Kasumi-1 (cell line): Measurements from ENCODE around the gene KLF13.

Source experiments
- DNase-seq, 2 experiments: peaks; one replicate each; lab custom pipeline; 2025; lab: John Stamatoyannopoulos, UW

The KLF13 gene

GRCh38 chr15:31362886-31363285 is 36.3 kb downstream of the KLF13 start:
- no peak for DNase-seq

GRCh38 chr15:31364301-31365031 is 37.8 kb downstream of the KLF13 start:
- no peak for DNase-seq

- no peak for DNase-seq
Observed at GRCh38 chr15:31365032-31365654, 38.5 kb downstream of the KLF13 start.

GRCh38 chr15:31365655-31366127 is 39.1 kb downstream of the KLF13 start:
- peak; percentile 64 to 70 for DNase-seq

GRCh38 chr15:31366169-31366734 is 39.6 kb downstream of the KLF13 start:
- no peak for DNase-seq

- DNase-seq, result no peak
Observed at GRCh38 chr15:31367021-31367729, 40.5 kb downstream of the KLF13 start.

- DNase-seq, result no peak
Observed at GRCh38 chr15:31367730-31368344, 41.2 kb downstream of the KLF13 start.

GRCh38 chr15:31369727-31370126 is 43.1 kb downstream of the KLF13 start:
- DNase-seq, result no peak

- no peak for DNase-seq
Observed at GRCh38 chr15:31371520-31372240, 45.0 kb downstream of the KLF13 start.

GRCh38 chr15:31372635-31373091 is 46.0 kb downstream of the KLF13 start:
- no peak for DNase-seq

- no peak for DNase-seq
Observed at GRCh38 chr15:31373096-31373865, 46.6 kb downstream of the KLF13 start.

GRCh38 chr15:31373970-31374369 is 47.3 kb downstream of the KLF13 start:
- no peak for DNase-seq

- no peak for DNase-seq
Observed at GRCh38 chr15:31374489-31374888, 47.9 kb downstream of the KLF13 start.

GRCh38 chr15:31374986-31375385 is 48.4 kb downstream of the KLF13 start:
- no peak for DNase-seq

- DNase-seq, result no peak
Observed at GRCh38 chr15:31375772-31376171, 49.1 kb downstream of the KLF13 start.

- DNase-seq, result no peak
Observed at GRCh38 chr15:31376511-31376910, 49.9 kb downstream of the KLF13 start.

- DNase-seq, result no peak
Observed at GRCh38 chr15:31377030-31377429, 50.4 kb downstream of the KLF13 start.

- DNase-seq, result no peak
Observed at GRCh38 chr15:31378363-31378903, 51.8 kb downstream of the KLF13 start.

- no peak for DNase-seq
Observed at GRCh38 chr15:31379042-31379441, 52.4 kb downstream of the KLF13 start.

GRCh38 chr15:31379577-31379976 is 52.9 kb downstream of the KLF13 start:
- no peak for DNase-seq
